ENCODE measurements around the gene FAM120C.

DNA sequence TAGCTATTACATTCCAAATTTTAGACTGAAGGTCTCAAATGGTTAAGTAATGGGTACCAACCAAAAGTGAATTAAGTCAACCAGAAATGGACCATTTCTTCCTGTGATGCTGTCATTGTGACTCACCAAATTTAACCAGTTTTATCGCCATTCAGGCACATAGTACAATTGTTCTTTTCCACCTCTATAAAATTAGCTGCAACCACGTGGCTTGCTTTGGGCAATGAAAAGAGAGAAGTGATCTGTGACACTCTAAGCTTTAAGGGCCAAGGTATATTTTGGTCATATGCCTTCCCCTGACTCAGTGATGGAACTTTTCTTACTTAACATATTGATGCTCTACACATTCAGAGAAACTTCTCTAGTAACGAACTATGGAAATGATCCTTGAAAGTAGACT lies 118.5 kb downstream of the FAM120C start:
- TF ChIP-seq, protein P1, sequence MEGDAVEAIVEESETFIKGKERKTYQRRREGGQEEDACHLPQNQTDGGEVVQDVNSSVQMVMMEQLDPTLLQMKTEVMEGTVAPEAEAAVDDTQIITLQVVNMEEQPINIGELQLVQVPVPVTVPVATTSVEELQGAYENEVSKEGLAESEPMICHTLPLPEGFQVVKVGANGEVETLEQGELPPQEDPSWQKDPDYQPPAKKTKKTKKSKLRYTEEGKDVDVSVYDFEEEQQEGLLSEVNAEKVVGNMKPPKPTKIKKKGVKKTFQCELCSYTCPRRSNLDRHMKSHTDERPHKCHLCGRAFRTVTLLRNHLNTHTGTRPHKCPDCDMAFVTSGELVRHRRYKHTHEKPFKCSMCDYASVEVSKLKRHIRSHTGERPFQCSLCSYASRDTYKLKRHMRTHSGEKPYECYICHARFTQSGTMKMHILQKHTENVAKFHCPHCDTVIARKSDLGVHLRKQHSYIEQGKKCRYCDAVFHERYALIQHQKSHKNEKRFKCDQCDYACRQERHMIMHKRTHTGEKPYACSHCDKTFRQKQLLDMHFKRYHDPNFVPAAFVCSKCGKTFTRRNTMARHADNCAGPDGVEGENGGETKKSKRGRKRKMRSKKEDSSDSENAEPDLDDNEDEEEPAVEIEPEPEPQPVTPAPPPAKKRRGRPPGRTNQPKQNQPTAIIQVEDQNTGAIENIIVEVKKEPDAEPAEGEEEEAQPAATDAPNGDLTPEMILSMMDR (IDR thresholded peaks at IDR 0.05), result no peak
- no peak for TF ChIP-seq POLR2A (IDR thresholded peaks at IDR 0.05)

Data from thyroid gland (tissue), 4 donors.